Measurements from ENCODE around the gene ABHD12B. TPM values are rescaled to one million over a fixed set of nuclear protein-coding genes. Genes with fewer than 3 reads are reported as not detected.
"Not testable (repeated sequence)": the region's sequence is repeated elsewhere in the genome, so short reads cannot be mapped to it uniquely, and the experiment has no call there.

ABHD12B gene
- total RNA-seq, 1 experiment from 2014 or later, result not detected

GRCh38 chr14:50883827-50884197 lies 12.0 kb downstream of the ABHD12B start:
- DNase-seq (ENCODE audit: extremely low read depth, low read depth), result no peak

- DNase-seq (ENCODE audit: extremely low read depth, low read depth), result no peak
Measured at GRCh38 chr14:50887476-50887875, 15.6 kb downstream of the ABHD12B start.

GRCh38 chr14:50892255-50892654 lies 20.4 kb downstream of the ABHD12B start:
- no peak for DNase-seq (ENCODE audit: extremely low read depth, low read depth)

- not testable (repeated sequence) for DNase-seq (ENCODE audit: extremely low read depth, low read depth)
Measured at GRCh38 chr14:50896421-50896820, 24.6 kb downstream of the ABHD12B start.

- DNase-seq (ENCODE audit: extremely low read depth, low read depth), result not testable (repeated sequence)
Measured at GRCh38 chr14:50897005-50897404, 25.2 kb downstream of the ABHD12B start.

GRCh38 chr14:50897658-50898175 lies 25.9 kb downstream of the ABHD12B start:
- no peak for DNase-seq (ENCODE audit: extremely low read depth, low read depth)

GRCh38 chr14:50901361-50901760 lies 29.5 kb downstream of the ABHD12B start:
- no peak for DNase-seq (ENCODE audit: extremely low read depth, low read depth)

- no peak for DNase-seq (ENCODE audit: extremely low read depth, low read depth)
Measured at GRCh38 chr14:50904719-50905118, 32.9 kb downstream of the ABHD12B start.

- no peak for DNase-seq (ENCODE audit: extremely low read depth, low read depth)
Measured at GRCh38 chr14:50906326-50907065, 34.6 kb downstream of the ABHD12B start.

- DNase-seq (ENCODE audit: extremely low read depth, low read depth), result no peak
Measured at GRCh38 chr14:50910495-50911420, 38.9 kb downstream of the ABHD12B start.

- no peak for DNase-seq (ENCODE audit: extremely low read depth, low read depth)
Measured at GRCh38 chr14:50917449-50917848, 45.6 kb downstream of the ABHD12B start.

- DNase-seq (ENCODE audit: extremely low read depth, low read depth), result not testable (repeated sequence)
Measured at GRCh38 chr14:50919524-50919923, 47.7 kb downstream of the ABHD12B start.

- peak; percentile 17 for DNase-seq (ENCODE audit: extremely low read depth, low read depth)
Measured at GRCh38 chr14:50920482-50921230, 48.8 kb downstream of the ABHD12B start.

- no peak for DNase-seq (ENCODE audit: extremely low read depth, low read depth)
Measured at GRCh38 chr14:50922803-50923202, 51.0 kb downstream of the ABHD12B start.

GRCh38 chr14:50924236-50924635 lies 52.4 kb downstream of the ABHD12B start:
- DNase-seq (ENCODE audit: extremely low read depth, low read depth), result no peak

- no peak for DNase-seq (ENCODE audit: extremely low read depth, low read depth)
Measured at GRCh38 chr14:50924843-50925242, 53.0 kb downstream of the ABHD12B start.

GRCh38 chr14:50926851-50927386 lies 55.1 kb downstream of the ABHD12B start:
- no peak for DNase-seq (ENCODE audit: extremely low read depth, low read depth)

GRCh38 chr14:50928002-50928635 lies 56.3 kb downstream of the ABHD12B start:
- DNase-seq (ENCODE audit: extremely low read depth, low read depth), result no peak

- DNase-seq (ENCODE audit: extremely low read depth, low read depth), result no peak
Measured at GRCh38 chr14:50929506-50929905, 57.7 kb downstream of the ABHD12B start.

- DNase-seq (ENCODE audit: extremely low read depth, low read depth), result no peak
Measured at GRCh38 chr14:50931559-50931958, 59.7 kb downstream of the ABHD12B start.
